ENCODE measurements around the gene TNIP1. TPM values are rescaled to one million over a fixed set of nuclear protein-coding genes. Genes with fewer than 3 reads are reported as not detected.
A peak's percentile ranks its signal among the peaks of the same experiment; 100 is the strongest.

TNIP1 gene
- total and polyA plus RNA-seq, 10 donors, result 67.7 to 260 (median 199) TPM

- peak overlapping the region in 7 of 8 donors; percentile 98 to 100 (median 99) for H3K27ac ChIP-seq
- intact Hi-C loops (cut with DNase I; ENCODE audit: low total_unique reads), result no loop called here
- H3K4me3 ChIP-seq, result peak overlapping the region in 5 of 8 donors; percentile 77 to 95 (median 84)
- TF ChIP-seq CTCF (IDR thresholded peaks at IDR 0.05 in 8 of 11, conservative IDR thresholded peaks at IDR 0.05 in 3 of 11) (no peak), POLR2AphosphoS5 (IDR thresholded peaks at IDR 0.05) (no peak), POLR2A (IDR thresholded peaks at IDR 0.05) (no peak)
- peaks cover 0 to 59% (median 2%) of the 10 kb centered on the region in 6 donors for H3K36me3 ChIP-seq
- 43 to 74% (median 72%) methylated on average over 3 of the region's 3 CpGs for WGBS, 5 donors
- H3K27me3 ChIP-seq (replicated peaks in 1 of 7), result no peaks in the 10 kb centered on the region
- H3K9me3 ChIP-seq, result no peaks in the 10 kb centered on the region
- peak; percentile 10 for DNase-seq
- peaks cover 50 to 94% (median 82%) of the 10 kb centered on the region in 6 donors for H3K4me1 ChIP-seq
Measured at GRCh38 chr5:151077967-151078366, 2.9 kb downstream of the TNIP1 start.

- intact Hi-C loops (cut with DNase I; ENCODE audit: low total_unique reads), result no loop called here
- no peaks in the 10 kb centered on the region for H3K9me3 ChIP-seq
- peaks cover 0 to 64% (median 2%) of the 10 kb centered on the region in 6 donors for H3K36me3 ChIP-seq
- H3K27ac ChIP-seq, result peak overlapping the region in 5 of 8 donors; percentile 98 to 100 (median 99)
- H3K4me1 ChIP-seq, result peaks cover 50 to 94% (median 82%) of the 10 kb centered on the region in 6 donors
- WGBS, 5 donors, result 86 to 94% (median 90%) methylated on average over 6 to 9 of the region's 9 CpGs
- peak overlapping the region in 2 of 8 donors; percentile 84 to 91 for H3K4me3 ChIP-seq
- TF ChIP-seq POLR2A (IDR thresholded peaks at IDR 0.05), result no peak
- TF ChIP-seq CTCF (IDR thresholded peaks at IDR 0.05 in 8 of 11, conservative IDR thresholded peaks at IDR 0.05 in 3 of 11), result no peak
- no peak for TF ChIP-seq POLR2AphosphoS5 (IDR thresholded peaks at IDR 0.05)
- DNase-seq, result peak; percentile 61
- H3K27me3 ChIP-seq (replicated peaks in 1 of 7), result no peaks in the 10 kb centered on the region
Measured at GRCh38 chr5:151077419-151077818, 3.4 kb downstream of the TNIP1 start.

- peak; percentile 71 for DNase-seq
- Histone ChIP-seq H3K4me3 (no peak overlapping the region), H3K9me3 (no peaks in the 10 kb centered on the region), H3K27me3 (replicated peaks in 1 of 7) (no peaks in the 10 kb centered on the region), H3K4me1 (peaks cover 50 to 94% (median 82%) of the 10 kb centered on the region in 6 donors), H3K36me3 (peaks cover 0 to 71% (median 2%) of the 10 kb centered on the region in 6 donors), H3K27ac (peak overlapping the region in 6 of 8 donors; percentile 12 to 99 (median 65))
- intact Hi-C loops (cut with DNase I; ENCODE audit: low total_unique reads), result no loop called here
- WGBS, 5 donors, result 81 to 92% (median 90%) methylated on average over 6 of the region's 6 CpGs
- TF ChIP-seq CTCF (IDR thresholded peaks at IDR 0.05 in 8 of 11, conservative IDR thresholded peaks at IDR 0.05 in 3 of 11) (no peak), POLR2A (IDR thresholded peaks at IDR 0.05) (no peak), POLR2AphosphoS5 (IDR thresholded peaks at IDR 0.05) (no peak)
Measured at GRCh38 chr5:151076616-151077015, 4.2 kb downstream of the TNIP1 start.

- 66 to 74% (median 69%) methylated on average over 3 to 5 of the region's 5 CpGs for WGBS, 5 donors
- H3K36me3 ChIP-seq, result peaks cover 0 to 79% (median 2%) of the 10 kb centered on the region in 6 donors
- H3K4me1 ChIP-seq, result peaks cover 56 to 97% (median 88%) of the 10 kb centered on the region in 6 donors
- H3K27me3 ChIP-seq (replicated peaks in 1 of 7), result no peaks in the 10 kb centered on the region
- intact Hi-C loops (cut with DNase I; ENCODE audit: low total_unique reads), result no loop called here
- TF ChIP-seq POLR2A (IDR thresholded peaks at IDR 0.05) (no peak), POLR2AphosphoS5 (IDR thresholded peaks at IDR 0.05) (peak in 1 of 3 donors; percentile 26), CTCF (IDR thresholded peaks at IDR 0.05 in 8 of 11, conservative IDR thresholded peaks at IDR 0.05 in 3 of 11) (no peak)
- H3K9me3 ChIP-seq, result no peaks in the 10 kb centered on the region
- peak overlapping the region in 7 of 8 donors; percentile 12 to 98 (median 55) for H3K27ac ChIP-seq
- peak overlapping the region in 1 of 8 donors; percentile 1 for H3K4me3 ChIP-seq
- peak; percentile 68 for DNase-seq
Measured at GRCh38 chr5:151075698-151076331, 5.0 kb downstream of the TNIP1 start.

Measured in spleen (tissue), 11 donors.